Left ventricle myocardium superior (tissue), 1 donor: ENCODE measurements around the gene COL18A1. TPM values are rescaled to one million over a fixed set of nuclear protein-coding genes. Genes with fewer than 3 reads are reported as not detected.

Experiments
- ATAC-seq: fragments of 200-7000 bp; cut with Tn5 transposase; one replicate; pipeline ENCODE4 v1.9.1; 2020; ENCODE audit warnings: mild to moderate bottlenecking, moderate library complexity
- DNase-seq: peaks from one replicate; pipeline ENCODE4 v3.0.0-alpha.2; 2020
- intact Hi-C: fragments of 100-400 bp; cut with micrococcal nuclease; formaldehyde crosslinking; loops from one replicate; pipeline ENCODE4 v1.11.0; 2022
- microRNA-seq: library from miRNA; unstranded; fragments of <30 nt; microRNA quantifications from one replicate; pipeline ENCODE4 v1.2.0, GENCODE V29; 2020; ENCODE audit warnings: borderline number of aligned reads
- total RNA-seq: library from RNA; stranded (reverse); fragmentation: NEBNext Ultra II Directional; extraction: Animal tissue kit (Norgen Biotek cat#: 25700); gene quantifications from one replicate; pipeline ENCODE4 v1.2.1, GENCODE V29; 2021
- donor health status: DM: no; HTN: yes; CAD: no; lungs with severe emphysema.

COL18A1 gene
- total RNA-seq, 1 donor from 2014 or later: 52.4 TPM

DNA sequence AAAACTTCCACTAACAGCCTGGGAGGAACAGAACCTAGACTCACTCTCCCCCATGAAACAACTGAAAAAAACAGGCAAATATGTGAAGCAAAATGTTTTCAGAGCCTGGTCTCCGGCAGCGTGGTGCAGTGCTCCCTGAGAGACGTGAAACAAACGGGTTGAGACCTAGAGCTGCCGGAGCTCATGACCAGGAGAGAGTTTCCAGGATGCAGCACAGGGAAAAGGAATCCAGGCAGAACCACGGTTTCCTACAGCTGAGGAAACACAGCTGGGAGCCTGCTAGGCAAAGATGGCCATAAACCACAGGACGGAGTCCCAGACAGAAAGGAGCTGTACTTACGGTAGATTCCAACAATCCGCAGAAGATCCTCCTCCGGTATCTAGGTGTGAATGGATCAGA, 157.4 kb downstream of the COL18A1 start:
- no peak for ATAC-seq
- intact Hi-C loops: no loop called here

DNA sequence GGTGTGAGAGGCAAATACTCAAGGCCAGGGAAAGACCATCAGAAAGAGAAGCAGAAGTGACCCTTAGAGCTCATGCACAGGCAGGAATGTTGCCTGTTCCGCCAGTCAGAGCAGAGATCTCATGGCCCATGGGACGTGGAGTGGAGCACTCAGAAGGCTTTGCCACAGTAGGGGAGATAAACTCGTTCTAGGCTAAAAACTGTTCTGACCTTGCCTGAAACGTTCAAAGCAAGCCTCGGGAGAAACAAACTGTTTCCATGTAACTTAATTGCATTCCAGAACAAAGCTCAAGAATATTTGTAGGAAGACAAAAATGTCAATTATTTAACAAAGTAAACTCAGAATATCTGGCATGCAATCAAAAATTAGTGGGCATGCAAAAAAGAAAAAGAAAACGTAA, 158.0 kb downstream of the COL18A1 start:
- intact Hi-C loops: no loop called here
- DNase-seq (no peak), ATAC-seq (no peak)

More for the DNA sequence above, 157.4 kb downstream of the COL18A1 start:
- DNase-seq: no peak

Small RNA genes within 50 kb of the gene (microRNA-seq; reads per million reads assigned to microRNA genes)
- not detected for gene MIR6815

Other genes with a start within 250 kb of the COL18A1 start
- gene POFUT2, start 117.3 kb upstream of the COL18A1 start, total RNA-seq: 15.7 TPM
- gene SLC19A1, start 137.3 kb downstream of the COL18A1 start, total RNA-seq: 7.6 TPM
- 2.7 TPM for gene PCBP3, start 238.6 kb downstream of the COL18A1 start, total RNA-seq